HG02763 (cell line): Measurements from ENCODE around the gene CDH12.

Source experiments
- ATAC-seq: cut with Tn5 transposase; IDR thresholded peaks from one replicate; pipeline ENCODE4 v1.9.1; 2021; ENCODE audit warnings: mild to moderate bottlenecking, moderate library complexity; ENCODE audit not compliant: unreplicated experiment

Gene CDH12

GRCh38 chr5:21783074-21783679 lies 1070.0 kb downstream of the CDH12 start:
- ATAC-seq: no peak

DNA sequence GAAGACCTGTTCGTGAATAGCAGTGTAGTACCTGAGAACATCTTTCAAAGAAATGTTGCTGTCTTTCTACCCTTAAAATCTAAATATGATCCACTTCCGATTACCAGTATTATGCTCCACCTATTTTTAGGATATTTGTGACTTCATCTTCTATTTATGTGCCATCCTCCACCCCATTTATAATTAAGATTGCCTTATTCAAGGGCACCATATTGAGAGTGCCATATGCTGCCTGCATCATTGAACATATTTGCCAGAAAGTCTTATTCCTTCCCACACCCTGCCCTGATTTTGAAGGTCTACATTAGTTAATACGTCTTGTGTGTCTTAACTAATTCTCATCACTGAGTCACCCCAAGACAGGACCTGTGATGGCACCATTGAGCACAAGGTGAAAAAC lies 1076.7 kb downstream of the CDH12 start:
- ATAC-seq: no peak

GRCh38 chr5:21774801-21775200 lies 1078.3 kb downstream of the CDH12 start:
- no peak for ATAC-seq

DNA sequence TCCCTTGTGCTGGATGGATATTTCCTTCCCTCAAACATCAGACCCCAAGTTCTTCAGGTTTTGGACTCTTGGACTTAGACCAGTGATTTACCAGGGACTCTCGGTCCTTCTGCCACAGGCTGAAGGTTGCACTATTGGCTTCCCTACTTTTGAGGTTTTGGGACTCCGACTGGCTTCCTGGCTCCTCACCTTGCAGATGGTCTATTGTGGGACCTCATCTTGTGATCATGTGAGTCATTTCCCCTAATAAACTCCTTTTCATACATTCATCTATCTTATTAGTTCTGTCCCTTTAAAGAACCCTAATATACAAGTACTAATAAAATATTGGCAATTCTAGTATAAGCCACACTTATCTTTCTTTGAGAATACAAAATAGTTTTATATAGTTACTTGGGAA lies 1078.9 kb downstream of the CDH12 start:
- no peak for ATAC-seq

GRCh38 chr5:21773456-21773855 lies 1079.7 kb downstream of the CDH12 start:
- ATAC-seq: no peak

DNA sequence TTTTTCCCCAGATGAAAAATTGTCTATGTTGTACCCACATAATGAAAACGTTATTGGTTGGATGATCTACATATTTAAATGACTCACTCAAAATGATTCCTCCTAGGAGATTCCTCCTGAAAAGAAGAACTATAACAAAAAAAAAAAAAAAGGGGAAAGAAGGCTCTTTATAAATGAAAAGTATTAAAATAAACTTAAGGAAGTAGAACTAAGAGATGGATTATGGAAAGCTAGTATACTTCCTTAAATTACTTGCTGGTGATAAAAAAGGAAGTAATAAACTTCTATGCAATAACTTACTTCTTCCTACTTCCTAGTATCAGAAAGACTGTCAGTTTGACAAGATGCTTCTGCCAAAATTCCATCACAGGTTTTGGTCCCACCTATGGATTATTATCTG lies 1087.7 kb downstream of the CDH12 start:
- no peak for ATAC-seq

- ATAC-seq: no peak
Observed at GRCh38 chr5:21739096-21739495, 1114.0 kb downstream of the CDH12 start.

DNA sequence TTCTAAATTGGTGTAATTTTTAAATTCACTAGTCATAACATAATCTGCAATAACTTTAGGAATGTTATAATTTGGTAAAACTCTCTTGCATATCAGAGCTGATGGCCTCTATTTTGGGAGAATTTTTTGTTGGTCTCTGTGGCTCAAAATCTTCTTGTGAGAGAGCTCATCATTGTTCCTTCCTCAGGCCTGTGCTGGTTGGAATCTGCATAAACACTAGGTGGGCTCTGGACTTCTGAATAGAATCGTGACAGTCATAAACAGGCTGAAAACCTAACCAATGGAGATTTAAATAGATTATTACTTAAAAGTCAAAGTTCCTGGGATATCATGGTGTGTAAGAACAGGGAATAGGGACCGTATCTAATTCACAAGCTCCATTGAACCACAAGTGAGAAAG lies 1129.6 kb downstream of the CDH12 start:
- ATAC-seq: no peak

GRCh38 chr5:21711866-21712758 lies 1141.0 kb downstream of the CDH12 start:
- ATAC-seq: no peak

- no peak for ATAC-seq
Observed at GRCh38 chr5:21709770-21710169, 1143.4 kb downstream of the CDH12 start.

DNA sequence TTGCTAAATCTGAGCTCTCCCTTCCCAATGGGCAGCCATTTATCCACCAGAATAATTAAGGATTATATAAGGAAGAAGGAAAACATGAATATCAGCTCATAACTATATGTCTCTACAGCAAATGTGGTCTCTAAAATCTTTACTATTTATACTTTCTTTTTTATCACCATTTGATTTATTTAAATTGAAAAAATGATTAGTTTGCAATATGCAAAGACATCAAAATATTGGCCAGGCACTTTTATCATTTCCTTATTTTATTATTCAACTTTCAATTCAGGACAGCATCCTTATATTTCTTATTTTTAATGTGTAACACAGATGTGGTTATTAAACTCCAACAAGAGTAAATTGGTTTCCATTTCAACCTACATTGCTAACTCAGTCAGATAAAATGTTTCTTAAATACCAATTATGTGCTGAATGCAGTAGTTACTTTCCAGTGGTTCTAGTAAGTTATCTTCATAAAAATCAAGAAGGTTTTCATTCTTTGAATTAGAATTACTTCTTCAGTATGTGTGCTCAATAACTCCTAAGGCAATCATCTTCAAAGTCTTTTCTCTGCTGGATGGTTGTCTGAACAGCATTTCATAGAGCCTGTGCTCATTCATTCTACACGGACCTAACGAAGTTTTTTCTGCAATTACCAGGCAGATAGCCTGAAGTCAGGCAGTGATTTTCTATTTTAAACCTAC lies 1148.0 kb downstream of the CDH12 start:
- no peak for ATAC-seq

DNA sequence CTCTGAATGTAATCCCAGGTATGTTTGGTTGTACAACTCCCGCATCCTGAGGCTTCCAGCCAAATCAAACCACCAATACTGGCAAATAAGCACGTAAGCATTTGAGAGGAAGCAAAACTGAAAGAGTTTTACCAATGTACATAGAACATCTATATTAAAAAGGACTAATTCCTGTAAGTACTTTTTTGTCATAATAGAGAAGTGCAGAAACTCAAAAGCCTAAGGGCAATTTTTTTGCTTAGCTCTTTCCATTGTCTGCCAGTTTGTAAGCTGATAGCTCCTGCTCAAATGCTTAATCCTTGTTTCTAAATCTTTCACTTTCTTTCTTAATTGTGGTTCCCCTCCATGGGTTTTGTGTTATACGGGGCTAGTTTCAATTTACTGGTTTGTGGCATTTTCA lies 1151.8 kb downstream of the CDH12 start:
- ATAC-seq: no peak
